GM12878 (cell line): ENCODE results near the gene ZNFX1. TPM values are rescaled to one million over a fixed set of nuclear protein-coding genes. Genes with fewer than 3 reads are reported as not detected.

Experiments used
- ATAC-seq: fragments of 200-7000 bp; cut with Tn5 transposase; 3 replicates; pipeline ENCODE4 v1.9.1; 2020; ENCODE audit warnings: mild to moderate bottlenecking, moderate library complexity
- BruUV-seq: library from RNA; stranded (reverse); fragments of 400-500 nt; replicated peaks from 2 replicates; lab custom pipeline; 2021; lab: Mats Ljungman, UMichigan
- CTCF ChIA-PET: fragments of 300-600 bp; sonication (Branson Sonifier 250); formaldehyde crosslinking; extraction: SDS; loops from one replicate; lab custom pipeline; 2021; ENCODE audit warnings: inconsistent platforms; lab: Yijun Ruan, JAX
- POLR2A ChIA-PET: fragments of 350-600 bp; formaldehyde crosslinking; extraction: SDS; loops from one replicate; lab custom pipeline; 2021; ENCODE audit warnings: inconsistent platforms; lab: Charles Lee
- RAD21 ChIA-PET: fragments of 300-600 bp; sonication (Branson Sonifier 250); formaldehyde crosslinking; loops from one replicate; lab custom pipeline; 2023; ENCODE audit warnings: antibody characterized with exemption; ENCODE audit not compliant: unreplicated experiment; lab: Charles Lee
- SMC1A ChIA-PET: fragments of 300-600 bp; sonication (Branson Sonifier 250); formaldehyde crosslinking; loops from one replicate; lab custom pipeline; 2023; ENCODE audit not compliant: unreplicated experiment, uncharacterized antibody; lab: Charles Lee
- DNase-seq: peaks from one replicate; pipeline ENCODE4 v3.0.0-alpha.2; 2011; ENCODE audit warnings: low read depth, low spot score
- FAIRE-seq: peaks from 3 replicates; lab custom pipeline; 2011; peaks lifted over from hg19 to GRCh38; lab: Jason Lieb, UNC
- H2AFZ ChIP-seq: 2 replicates; pipeline ENCODE4 v1.6.0; 2011; ENCODE audit warnings: low read depth, low read length, control low read depth; ENCODE audit not compliant: control insufficient read depth
- H3K27ac ChIP-seq: 2 replicates; pipeline ENCODE4 v1.5.1; 2011; ENCODE audit warnings: control low read depth; ENCODE audit not compliant: control insufficient read depth, insufficient read depth
- H3K27me3 ChIP-seq, 2 experiments: replicated peaks in 1 of 2; 2 replicates each; pipeline versions ENCODE4 v1.6.0 to v1.6.1; 2011; ENCODE audit warnings: low read length in 1 of 2; ENCODE audit not compliant: control insufficient read depth in 2 of 2, insufficient read depth in 2 of 2
- H3K36me3 ChIP-seq, 2 experiments: 2 replicates each; pipeline ENCODE4 v1.5.1; 2011; ENCODE audit warnings: low read length in 1 of 2; ENCODE audit not compliant: control insufficient read depth in 2 of 2, insufficient read depth in 2 of 2
- H3K4me1 ChIP-seq: 2 replicates; pipeline ENCODE4 v1.6.1; 2011; ENCODE audit warnings: mild to moderate bottlenecking, low read length, moderate library complexity, mixed read lengths; ENCODE audit not compliant: control insufficient read depth, insufficient read depth
- H3K4me2 ChIP-seq: 2 replicates; pipeline ENCODE4 v1.6.0; 2011; ENCODE audit warnings: control low read depth; ENCODE audit not compliant: control insufficient read depth, insufficient read depth
- H3K4me3 ChIP-seq: fragments of 200-600 bp; sonication (generic); 2 replicates; pipeline ENCODE4 v1.5.1; 2016
- H3K79me2 ChIP-seq: 2 replicates; pipeline ENCODE4 v1.6.0; 2011; ENCODE audit warnings: low read length; ENCODE audit not compliant: control insufficient read depth, insufficient read depth
- H3K9ac ChIP-seq: 2 replicates; pipeline ENCODE4 v1.8.0; 2011; ENCODE audit warnings: low read length, control low read depth, mixed read lengths; ENCODE audit not compliant: control insufficient read depth, insufficient read depth
- H3K9me3 ChIP-seq: replicated peaks from 3 replicates; pipeline ENCODE4 v1.5.1; 2011; ENCODE audit warnings: mild to moderate bottlenecking, low read length; ENCODE audit not compliant: control insufficient read depth, insufficient read depth
- H4K20me1 ChIP-seq: 2 replicates; pipeline ENCODE4 v1.6.0; 2011; ENCODE audit not compliant: control insufficient read depth, insufficient read depth
- E2F8 ChIP-seq: fragments of 450-650 bp; IDR thresholded peaks from 2 replicates; pipeline ENCODE4 v1.6.1; 2018; ENCODE audit warnings: mild to moderate bottlenecking, low read depth, moderate library complexity; ENCODE audit not compliant: partially characterized antibody
- FOS ChIP-seq: IDR thresholded peaks from 3 replicates; pipeline ENCODE4 v1.6.1; 2011; ENCODE audit warnings: borderline replicate concordance; ENCODE audit not compliant: insufficient read length; ENCODE audit errors: extremely low read depth
- FOXK2 ChIP-seq: fragments of 450-650 bp; IDR thresholded peaks from 2 replicates; pipeline ENCODE4 v1.6.1; 2017; ENCODE audit warnings: mild to moderate bottlenecking, moderate library complexity
- MTA3 ChIP-seq: IDR thresholded peaks from 2 replicates; pipeline ENCODE4 v1.6.1; 2012; ENCODE audit warnings: low read length, inconsistent platforms, borderline replicate concordance
- NBN ChIP-seq: fragments of 450-650 bp; IDR thresholded peaks from 2 replicates; pipeline ENCODE4 v1.6.1; 2016
- NFXL1 ChIP-seq: fragments of 450-650 bp; IDR thresholded peaks from 2 replicates; pipeline ENCODE4 v1.6.1; 2017; ENCODE audit warnings: antibody characterized with exemption, mild to moderate bottlenecking, borderline replicate concordance
- POLR2AphosphoS5 ChIP-seq: IDR thresholded peaks from 2 replicates; pipeline ENCODE4 v1.6.1; 2011; ENCODE audit warnings: mild to moderate bottlenecking, low read length, inconsistent platforms
- YBX1 ChIP-seq: fragments of 450-650 bp; IDR thresholded peaks from 2 replicates; pipeline ENCODE4 v1.6.1; 2016; ENCODE audit warnings: antibody characterized with exemption
- WGBS: methylation state at CpG from one replicate; pipeline ENCODE4 v1.1.6; 2016; ENCODE audit warnings: low lambda C conversion rate; ENCODE audit not compliant: insufficient replicate concordance, insufficient coverage; ENCODE audit errors: missing lambda C conversion rate; 5-methylcytosine and 5-hydroxymethylcytosine counted together
- in situ Hi-C: fragments of 300-500 bp; cut with MboI; formaldehyde crosslinking; loops from 9 replicates; pipeline ENCODE4 v1.14.3; 2018; ENCODE audit warnings: mixed read lengths
- intact Hi-C: fragments of 100-400 bp; cut with micrococcal nuclease; formaldehyde crosslinking; loops from one replicate; pipeline ENCODE4 v1.14.2; 2022; ENCODE audit not compliant: unreplicated experiment
- polyA plus RNA-seq, 11 experiments: library from polyadenylated mRNA; depleted of rRNA in 4 of 11; unstranded in 6 of 11; stranded (reverse) in 5 of 11; fragments of >200 nt; fragmentation: Nextera tagmentation in 4 of 11; fragmentation: Illumina TruSeq in 1 of 11; extraction: Ambion mirVana in 4 of 11; extraction: Trizol in 1 of 11; gene quantifications; 1 replicate in 1 of 11; 2 replicates in 10 of 11; pipeline versions ENCODE4 v1.2.1 to v1.2.3, GENCODE V29; 2011 to 2016; ENCODE audit warnings: inconsistent platforms in 2 of 11, missing spikeins in 2 of 11, low read depth in 1 of 11
- total RNA-seq, 4 experiments: library from RNA; depleted of rRNA in 3 of 4; stranded (reverse); fragments of >200 nt in 3 of 4; fragmentation: Illumina TruSeq in 1 of 4; extraction: Trizol in 1 of 4; gene quantifications; 2 replicates each; pipeline versions ENCODE4 v1.2.1 to v1.2.3, GENCODE V29; 2013 to 2021

The ZNFX1 gene
- total and polyA plus RNA-seq, 10 of the 15 experiments (the other 5 are each of a cell fraction or from before 2014, with no cell fraction given), result 7.4 to 31.5 (median 25.6) TPM

- ChIA-PET SMC1A (interaction anchor here (1.1 to 1.6 kb wide), 2 partner anchors 9 to 12 kb away, joined by 4 to 8 read pairs; no protein-coding TSS in a partner anchor), POLR2A (interaction anchor here (0.6 to 4.4 kb wide), 2 partner anchors 12 to 16 kb away, joined by 3 to 25 read pairs; no protein-coding TSS in a partner anchor)
- no peak for FAIRE-seq
These were observed 7.1 kb downstream of the ZNFX1 start for GRCh38 chr20:49270736-49271135.

More at GRCh38 chr20:49270736-49271135, 7.1 kb downstream of the ZNFX1 start:
- peak overlapping the region; percentile 54 for H3K4me3 ChIP-seq
- ATAC-seq (no peak), DNase-seq (no peak)
- no TSS peak for BruUV-seq
- RAD21 ChIA-PET, result no interaction called here
- no peak overlapping the region for H2AFZ ChIP-seq
- peaks cover 79% of the 10 kb centered on the region for H3K79me2 ChIP-seq
- in situ Hi-C loops (no loop called here), intact Hi-C loops (loop anchor here (10.0 kb wide), 1 partner anchor 544 kb away; the partner anchor contains the start of gene SLC9A8)
- H3K27ac ChIP-seq, result no peak overlapping the region
- H3K4me1 ChIP-seq, result peaks cover 27% of the 10 kb centered on the region
- CTCF ChIA-PET, result interaction anchor here (1.3 to 1.5 kb wide), 4 partner anchors 11 to 138 kb away, joined by 3 to 6 read pairs (median 4); no protein-coding TSS in a partner anchor
- H3K27me3 ChIP-seq, result no peaks in the 10 kb centered on the region
- H3K4me2 ChIP-seq, result peak overlapping the region; percentile 66
- 66% methylated on average over 5 of the region's 5 CpGs for WGBS
- peaks cover 4% of the 10 kb centered on the region; the same call in 2 of the 3 replicates for H3K9me3 ChIP-seq
- peaks cover 10 to 45% of the 10 kb centered on the region in 2 experiments for H3K36me3 ChIP-seq
- TF ChIP-seq NBN, result no peak
- no peak for TF ChIP-seq NFXL1
- TF ChIP-seq YBX1, result no peak
- no peak for TF ChIP-seq MTA3
- no peak for TF ChIP-seq POLR2AphosphoS5
- no peak for TF ChIP-seq FOXK2
- no peak for TF ChIP-seq E2F8
- no peak for TF ChIP-seq FOS
- peaks cover 11% of the 10 kb centered on the region; the same call in 1 of the 2 replicates for H4K20me1 ChIP-seq
- H3K9ac ChIP-seq, result no peak overlapping the region
